ENCODE measurements around the gene FARS2. TPM values are rescaled to one million over a fixed set of nuclear protein-coding genes. Genes with fewer than 3 reads are reported as not detected.

Gene FARS2
- polyA plus RNA-seq, 3 donors: 12.2 to 21.6 (median 17.7) TPM

DNA sequence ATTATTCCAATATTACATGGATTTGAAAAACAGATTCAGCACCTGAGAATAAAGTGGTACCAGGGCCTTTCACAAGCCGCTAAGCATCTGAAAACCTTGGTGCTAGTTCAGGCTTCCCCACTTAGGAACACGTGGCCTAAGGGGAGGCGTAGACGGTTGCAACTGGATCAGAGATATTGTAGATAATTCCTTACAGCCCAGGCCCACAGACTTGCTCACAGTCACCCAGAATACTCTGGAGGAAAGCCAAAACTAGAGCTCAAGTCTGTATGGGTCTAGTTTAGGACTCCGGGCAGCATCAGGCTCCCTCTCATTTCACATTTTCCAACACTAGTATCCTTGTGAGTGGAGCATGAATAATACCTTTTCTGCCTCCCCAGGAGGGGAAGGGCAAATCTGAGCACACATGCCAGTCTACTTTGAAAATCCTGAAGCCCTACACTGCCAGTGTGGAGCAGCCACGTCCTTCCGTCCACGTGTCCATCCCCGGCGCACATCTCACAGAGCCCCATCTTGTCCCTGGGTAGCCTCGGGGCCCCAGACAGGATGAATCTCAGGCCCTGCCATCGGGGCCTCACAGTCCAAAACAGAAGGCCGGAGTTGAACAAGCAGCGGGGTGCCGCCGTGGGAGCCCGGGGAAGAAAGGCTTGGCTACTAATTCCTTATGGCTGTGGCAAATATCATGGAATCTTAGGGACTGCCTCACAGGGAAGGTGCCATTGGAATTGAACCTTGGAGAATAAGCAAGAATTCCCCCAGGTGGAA lies 446.1 kb downstream of the FARS2 start:
- no peak overlapping the region for H3K27ac Mint-ChIP-seq
- H3K4me3 Mint-ChIP-seq: no peak overlapping the region
- Histone ChIP-seq H3K4me1 (ENCODE audit: control insufficient read depth in 1 of 2, insufficient read depth in 2 of 2, low read length in 2 of 2) (peaks cover 0 to 5% of the 10 kb centered on the region in 2 donors), H3K27ac (ENCODE audit: low read depth in 1 of 2, low read length in 2 of 2) (no peak overlapping the region), H4K20me1 (ENCODE audit: insufficient read depth, low read length) (no peaks in the 10 kb centered on the region), H2AFZ (ENCODE audit: insufficient read depth, low read depth, low read length, poor library complexity, severe bottlenecking) (no peak overlapping the region), H3K27me3 (ENCODE audit: control insufficient read depth in 2 of 2, insufficient read depth in 2 of 2, low read length in 2 of 2) (no peaks in the 10 kb centered on the region), H3K36me3 (replicated peaks in 1 of 2; ENCODE audit: control insufficient read depth in 1 of 2, insufficient read depth in 2 of 2, low read length in 2 of 2) (no peaks in the 10 kb centered on the region), H3K4me3 (replicated peaks in 1 of 3; ENCODE audit: low read depth in 2 of 3, low read length in 3 of 3) (no peak overlapping the region), H3K79me2 (ENCODE audit: insufficient read depth, low read length) (no peaks in the 10 kb centered on the region), H3K4me2 (replicated peaks; ENCODE audit: extremely low read depth, low read length, poor library complexity, severe bottlenecking) (no peak overlapping the region), H3K9ac (ENCODE audit: insufficient read depth, low read length, poor library complexity, severe bottlenecking) (no peak overlapping the region), H3K9me3 (replicated peaks in 1 of 2; ENCODE audit: control insufficient read depth in 1 of 2, insufficient read depth in 1 of 2, low read length in 2 of 2) (no peaks in the 10 kb centered on the region)
- TF ChIP-seq, protein P1, sequence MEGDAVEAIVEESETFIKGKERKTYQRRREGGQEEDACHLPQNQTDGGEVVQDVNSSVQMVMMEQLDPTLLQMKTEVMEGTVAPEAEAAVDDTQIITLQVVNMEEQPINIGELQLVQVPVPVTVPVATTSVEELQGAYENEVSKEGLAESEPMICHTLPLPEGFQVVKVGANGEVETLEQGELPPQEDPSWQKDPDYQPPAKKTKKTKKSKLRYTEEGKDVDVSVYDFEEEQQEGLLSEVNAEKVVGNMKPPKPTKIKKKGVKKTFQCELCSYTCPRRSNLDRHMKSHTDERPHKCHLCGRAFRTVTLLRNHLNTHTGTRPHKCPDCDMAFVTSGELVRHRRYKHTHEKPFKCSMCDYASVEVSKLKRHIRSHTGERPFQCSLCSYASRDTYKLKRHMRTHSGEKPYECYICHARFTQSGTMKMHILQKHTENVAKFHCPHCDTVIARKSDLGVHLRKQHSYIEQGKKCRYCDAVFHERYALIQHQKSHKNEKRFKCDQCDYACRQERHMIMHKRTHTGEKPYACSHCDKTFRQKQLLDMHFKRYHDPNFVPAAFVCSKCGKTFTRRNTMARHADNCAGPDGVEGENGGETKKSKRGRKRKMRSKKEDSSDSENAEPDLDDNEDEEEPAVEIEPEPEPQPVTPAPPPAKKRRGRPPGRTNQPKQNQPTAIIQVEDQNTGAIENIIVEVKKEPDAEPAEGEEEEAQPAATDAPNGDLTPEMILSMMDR (IDR thresholded peaks at IDR 0.05): no peak
- peaks cover 0 to 4% (median 0%) of the 10 kb centered on the region in 7 donors for H3K9me3 Mint-ChIP-seq
- DNase-seq: no peak
- no peaks in the 10 kb centered on the region for H3K27me3 Mint-ChIP-seq (ENCODE audit: low read depth in 3 of 3)
- peaks cover 10 to 16% of the 10 kb centered on the region in 2 donors for H3K36me3 Mint-ChIP-seq
- peaks cover 14% of the 10 kb centered on the region for H3K4me1 Mint-ChIP-seq
- intact Hi-C loops (cut with micrococcal nuclease): no loop called here
- 96% methylated on average over 15 of the region's 17 CpGs for WGBS (ENCODE audit: insufficient coverage)

DNA sequence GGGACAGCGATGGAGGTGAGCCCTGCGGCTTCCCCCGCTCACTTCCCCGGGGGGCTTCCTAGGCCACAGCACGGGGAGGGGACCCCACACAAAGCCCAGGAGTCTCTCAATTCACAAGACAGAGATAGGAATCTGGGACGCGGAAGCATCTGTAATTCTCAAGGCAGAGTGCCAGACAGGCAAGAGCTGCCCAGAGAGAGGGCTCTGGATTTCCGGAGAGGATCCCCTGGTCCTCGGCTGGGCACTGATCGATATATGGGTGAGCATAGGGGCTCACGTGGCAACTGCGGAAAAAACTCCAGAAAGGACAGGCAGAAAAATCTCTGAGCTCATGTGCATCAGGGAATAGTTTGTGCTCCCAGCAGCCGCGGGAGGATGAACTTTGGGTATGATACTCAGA lies 449.2 kb downstream of the FARS2 start:
- DNase-seq: no peak
- Histone ChIP-seq H3K36me3 (replicated peaks in 1 of 2; ENCODE audit: control insufficient read depth in 1 of 2, insufficient read depth in 2 of 2, low read length in 2 of 2) (no peaks in the 10 kb centered on the region), H3K4me2 (replicated peaks; ENCODE audit: extremely low read depth, low read length, poor library complexity, severe bottlenecking) (no peak overlapping the region), H4K20me1 (ENCODE audit: insufficient read depth, low read length) (no peaks in the 10 kb centered on the region), H3K27me3 (ENCODE audit: control insufficient read depth in 2 of 2, insufficient read depth in 2 of 2, low read length in 2 of 2) (no peaks in the 10 kb centered on the region), H3K9me3 (replicated peaks in 1 of 2; ENCODE audit: control insufficient read depth in 1 of 2, insufficient read depth in 1 of 2, low read length in 2 of 2) (no peaks in the 10 kb centered on the region), H3K4me3 (replicated peaks in 1 of 3; ENCODE audit: low read depth in 2 of 3, low read length in 3 of 3) (no peak overlapping the region), H3K4me1 (ENCODE audit: control insufficient read depth in 1 of 2, insufficient read depth in 2 of 2, low read length in 2 of 2) (peaks cover 0 to 9% of the 10 kb centered on the region in 2 donors), H3K27ac (ENCODE audit: low read depth in 1 of 2, low read length in 2 of 2) (no peak overlapping the region), H2AFZ (ENCODE audit: insufficient read depth, low read depth, low read length, poor library complexity, severe bottlenecking) (no peak overlapping the region), H3K79me2 (ENCODE audit: insufficient read depth, low read length) (no peaks in the 10 kb centered on the region), H3K9ac (ENCODE audit: insufficient read depth, low read length, poor library complexity, severe bottlenecking) (no peak overlapping the region)
- H3K36me3 Mint-ChIP-seq: peaks cover 5 to 16% of the 10 kb centered on the region in 2 donors
- 94% methylated on average over 14 of the region's 14 CpGs for WGBS (ENCODE audit: insufficient coverage)
- TF ChIP-seq, protein P1 (IDR thresholded peaks at IDR 0.05): no peak
- intact Hi-C loops (cut with micrococcal nuclease): no loop called here
- peaks cover 0 to 3% (median 0%) of the 10 kb centered on the region in 7 donors for H3K9me3 Mint-ChIP-seq
- no peak overlapping the region for H3K27ac Mint-ChIP-seq
- H3K27me3 Mint-ChIP-seq (ENCODE audit: low read depth in 3 of 3): peaks cover 0 to 3% (median 0%) of the 10 kb centered on the region in 3 donors
- H3K4me3 Mint-ChIP-seq: no peak overlapping the region
- H3K4me1 Mint-ChIP-seq: peaks cover 12% of the 10 kb centered on the region

All from CD14-positive monocyte (primary cell).